Tibial nerve (tissue), 4 donors: ENCODE results near the gene RNF40.

ENCODE experiments used
- EP300 ChIP-seq, 2 donors: sonication (generic); formaldehyde crosslinking; IDR thresholded peaks; one replicate each; pipeline ENCODE4 v1.6.1; 2017; ENCODE audit warnings: antibody characterized with exemption in 2 of 2, mild to moderate bottlenecking in 1 of 2
- POLR2A ChIP-seq, 2 donors: fragments of 450-650 bp; IDR thresholded peaks; one replicate each; pipeline ENCODE4 v1.6.1; 2017; ENCODE audit warnings: antibody characterized with exemption in 2 of 2, mild to moderate bottlenecking in 2 of 2, moderate library complexity in 2 of 2
- TF ChIP-seq, protein P1 (sequence below), 5 experiments: fragments of 200-600 bp in 3 of 5; fragments of 450-650 bp in 2 of 5; sonication (generic) in 3 of 5; IDR thresholded peaks; one replicate each; pipeline ENCODE4 v1.5.1; 2016 to 2019; ENCODE audit warnings: antibody characterized with exemption in 5 of 5, mild to moderate bottlenecking in 3 of 5, moderate library complexity in 2 of 5

DNA sequence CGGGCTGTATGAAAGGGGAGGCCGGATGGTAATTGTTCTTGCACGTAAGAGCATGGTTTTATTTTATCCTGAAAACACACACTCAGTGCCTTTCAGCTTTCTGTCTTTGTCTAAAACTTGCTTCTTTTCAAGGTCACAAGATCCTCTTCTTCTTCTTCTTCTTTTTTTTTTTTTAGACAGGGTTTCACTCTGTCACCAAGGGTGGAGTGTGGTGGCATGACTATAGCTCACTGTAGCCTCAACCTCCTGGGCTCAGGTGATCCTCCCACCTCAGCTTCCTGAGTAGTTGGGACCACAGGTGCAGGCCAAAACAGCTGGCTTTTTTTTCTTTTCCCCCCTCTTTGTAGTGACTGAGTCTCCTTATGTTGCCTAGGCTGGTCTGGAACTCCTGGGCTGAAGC, 40.8 kb downstream of the RNF40 start:
- TF ChIP-seq, protein P1, sequence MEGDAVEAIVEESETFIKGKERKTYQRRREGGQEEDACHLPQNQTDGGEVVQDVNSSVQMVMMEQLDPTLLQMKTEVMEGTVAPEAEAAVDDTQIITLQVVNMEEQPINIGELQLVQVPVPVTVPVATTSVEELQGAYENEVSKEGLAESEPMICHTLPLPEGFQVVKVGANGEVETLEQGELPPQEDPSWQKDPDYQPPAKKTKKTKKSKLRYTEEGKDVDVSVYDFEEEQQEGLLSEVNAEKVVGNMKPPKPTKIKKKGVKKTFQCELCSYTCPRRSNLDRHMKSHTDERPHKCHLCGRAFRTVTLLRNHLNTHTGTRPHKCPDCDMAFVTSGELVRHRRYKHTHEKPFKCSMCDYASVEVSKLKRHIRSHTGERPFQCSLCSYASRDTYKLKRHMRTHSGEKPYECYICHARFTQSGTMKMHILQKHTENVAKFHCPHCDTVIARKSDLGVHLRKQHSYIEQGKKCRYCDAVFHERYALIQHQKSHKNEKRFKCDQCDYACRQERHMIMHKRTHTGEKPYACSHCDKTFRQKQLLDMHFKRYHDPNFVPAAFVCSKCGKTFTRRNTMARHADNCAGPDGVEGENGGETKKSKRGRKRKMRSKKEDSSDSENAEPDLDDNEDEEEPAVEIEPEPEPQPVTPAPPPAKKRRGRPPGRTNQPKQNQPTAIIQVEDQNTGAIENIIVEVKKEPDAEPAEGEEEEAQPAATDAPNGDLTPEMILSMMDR (IDR thresholded peaks at IDR 0.05) = no peak
- TF ChIP-seq EP300 (IDR thresholded peaks at IDR 0.05) (no peak), POLR2A (IDR thresholded peaks at IDR 0.05) (no peak)
